K562 (cell line): ENCODE measurements around the gene NOD1. TPM values are rescaled to one million over a fixed set of nuclear protein-coding genes. Genes with fewer than 3 reads are reported as not detected.

Experiments used
- ATAC-seq: fragments of 200-7000 bp; cut with Tn5 transposase; 3 replicates; pipeline ENCODE4 v1.9.1; 2020; ENCODE audit warnings: moderate library complexity
- BruUV-seq: library from RNA; stranded (reverse); fragments of 400-500 nt; replicated peaks from 2 replicates; lab custom pipeline; 2021; lab: Mats Ljungman, UMichigan
- CTCF ChIA-PET: fragments of 300-600 bp; formaldehyde crosslinking; extraction: SDS; loops from one replicate; lab custom pipeline; 2021; ENCODE audit warnings: low intra/inter-chr PET ratio; lab: Yijun Ruan, JAX
- POLR2A ChIA-PET: fragments of 300-600, 350-650 bp; sonication (Branson Sonifier 250); formaldehyde crosslinking; extraction: SDS; loops from one replicate; lab custom pipeline; 2021; ENCODE audit warnings: antibody characterized with exemption, inconsistent platforms; lab: Yijun Ruan, JAX
- DNase-seq, 4 experiments: peaks; one replicate each; pipeline versions ENCODE4 v3.0.0 to v3.0.0-alpha.2; 2011 to 2018; ENCODE audit warnings: low spot score in 3 of 4, mixed read lengths in 3 of 4; ENCODE audit errors: extremely low read depth in 1 of 4
- FAIRE-seq: peaks from 2 replicates; lab custom pipeline; 2011; peaks lifted over from hg19 to GRCh38; lab: Jason Lieb, UNC
- H2AFZ ChIP-seq: 2 replicates; pipeline ENCODE4 v1.6.0; 2011; ENCODE audit warnings: low read depth, low read length, control low read depth, inconsistent platforms
- H3K27ac ChIP-seq: fragments of 200-600 bp; 3 replicates; pipeline ENCODE4 v1.8.0; 2011; ENCODE audit warnings: low read depth, mild to moderate bottlenecking, control low read depth, inconsistent platforms, low read length, moderate library complexity, mixed read lengths; ENCODE audit errors: extremely low read depth
- H3K27me3 ChIP-seq, 2 experiments: fragments of 300-600 bp in 1 of 2; 2 replicates in 1 of 2; 3 replicates in 1 of 2; pipeline versions ENCODE4 v1.6.0 to v1.8.0; 2011; ENCODE audit warnings: inconsistent platforms in 2 of 2, low read length in 2 of 2, mild to moderate bottlenecking in 1 of 2, mixed read lengths in 1 of 2, moderate library complexity in 1 of 2; ENCODE audit not compliant: control insufficient read depth in 2 of 2, insufficient read depth in 2 of 2
- H3K36me3 ChIP-seq: fragments of 300-600 bp; 3 replicates; pipeline ENCODE4 v1.8.0; 2011; ENCODE audit warnings: mild to moderate bottlenecking, low read length, inconsistent platforms; ENCODE audit not compliant: control insufficient read depth, insufficient read depth
- H3K4me1 ChIP-seq, 2 experiments: fragments of 200-600 bp in 1 of 2; replicated peaks in 1 of 2; 2 replicates in 1 of 2; 3 replicates in 1 of 2; pipeline versions ENCODE4 v1.5.1 to v1.8.0; 2011; ENCODE audit warnings: inconsistent platforms in 2 of 2, low read length in 2 of 2, mild to moderate bottlenecking in 1 of 2, mixed read lengths in 1 of 2, moderate library complexity in 1 of 2; ENCODE audit not compliant: control insufficient read depth in 2 of 2, insufficient read depth in 2 of 2
- H3K4me2 ChIP-seq: 2 replicates; pipeline ENCODE4 v1.6.1; 2011; ENCODE audit warnings: low read length, control low read depth, inconsistent platforms, mixed read lengths; ENCODE audit not compliant: insufficient read depth
- H3K4me3 ChIP-seq: fragments of 200-600 bp; sonication (generic), shearing (Covaris generic); 2 replicates; pipeline ENCODE4 v1.5.1; 2016; ENCODE audit warnings: control low read depth, inconsistent platforms
- H3K79me2 ChIP-seq: fragments of 200-600 bp; 3 replicates; pipeline ENCODE4 v1.8.0; 2011; ENCODE audit warnings: low read length, inconsistent platforms; ENCODE audit not compliant: control insufficient read depth, insufficient read depth
- H3K9ac ChIP-seq, 2 experiments: 2 replicates each; pipeline versions ENCODE4 v1.6.0 to v1.6.1; 2011; ENCODE audit warnings: low read depth in 2 of 2, low read length in 2 of 2, control low read depth in 1 of 2, inconsistent platforms in 1 of 2, mild to moderate bottlenecking in 1 of 2, mixed read lengths in 1 of 2; ENCODE audit not compliant: insufficient read depth in 1 of 2
- H3K9me1 ChIP-seq: one replicate; pipeline ENCODE4 v1.6.0; 2011; ENCODE audit warnings: inconsistent platforms, mild to moderate bottlenecking, low read length, moderate library complexity; ENCODE audit not compliant: control insufficient read depth, insufficient read depth
- H3K9me3 ChIP-seq: replicated peaks from 2 replicates; pipeline ENCODE4 v1.5.1; 2011; ENCODE audit warnings: low read depth, low read length, inconsistent platforms; ENCODE audit not compliant: control insufficient read depth, insufficient read depth
- H4K20me1 ChIP-seq: replicated peaks from 2 replicates; pipeline ENCODE4 v1.6.1; 2011; ENCODE audit warnings: low read length, inconsistent platforms, mixed read lengths; ENCODE audit not compliant: control insufficient read depth, insufficient read depth
- PYGO2 ChIP-seq: fragments of 450-650 bp; IDR thresholded peaks from 2 replicates; pipeline ENCODE4 v1.6.1; 2016; ENCODE audit warnings: mild to moderate bottlenecking, missing genetic modification characterization, moderate library complexity, missing compliant biosample characterization
- RBM34 ChIP-seq: fragments of 200-400 bp; formaldehyde crosslinking; IDR thresholded peaks from 2 replicates; pipeline ENCODE4 v1.6.1; 2018; ENCODE audit warnings: low read length, borderline replicate concordance; ENCODE audit not compliant: insufficient read depth
- SREBF2 ChIP-seq: sonication (generic); formaldehyde crosslinking; IDR thresholded peaks from 2 replicates; pipeline ENCODE4 v1.4.0; 2020; ENCODE audit warnings: mild to moderate bottlenecking, missing genetic modification reagents
- in situ Hi-C: fragments of 300-500 bp; cut with MboI; formaldehyde crosslinking; loops from 4 replicates; pipeline ENCODE4 v1.15.0; 2018; ENCODE audit warnings: inconsistent platforms, mixed read lengths
- intact Hi-C: fragments of 100-400 bp; cut with micrococcal nuclease; formaldehyde crosslinking; loops from 2 replicates; pipeline ENCODE4 v1.14.2; 2022
- polyA plus RNA-seq, 8 experiments: library from polyadenylated mRNA; depleted of rRNA in 4 of 8; stranded (reverse) in 5 of 8; unstranded in 3 of 8; fragments of >200 nt; fragmentation: Nextera tagmentation in 2 of 8; fragmentation: Illumina TruSeq in 1 of 8; extraction: Ambion mirVana in 2 of 8; extraction: Trizol in 1 of 8; gene quantifications; 2 replicates each; pipeline versions ENCODE4 v1.2.1 to v1.2.3, GENCODE V29; 2011 to 2014; ENCODE audit warnings: inconsistent platforms in 1 of 8, missing spikeins in 1 of 8
- total RNA-seq, 7 experiments: library from RNA; depleted of rRNA in 6 of 7; stranded (reverse); fragments of >200 nt in 6 of 7; fragmentation: Illumina TruSeq in 2 of 7; extraction: Trizol in 2 of 7; gene quantifications; 2 replicates each; pipeline versions ENCODE4 v1.2.1 to v1.2.3, GENCODE V29; 2011 to 2021; ENCODE audit warnings: low replicate concordance in 1 of 7
- TF ChIP-seq, protein P1 (sequence below): fragments of 450-650 bp; IDR thresholded peaks from 2 replicates; pipeline ENCODE4 v1.6.1; 2016; ENCODE audit warnings: low read depth

Gene NOD1
- total and polyA plus RNA-seq, 9 of the 15 experiments (the other 6 are each of a cell fraction or from before 2014, with no cell fraction given), result 0.34 to 7.1 (median 4.7) TPM

- ATAC-seq, result no peak
Observed at GRCh38 chr7:30493228-30493627, 14.6 kb upstream of the NOD1 start.

More at GRCh38 chr7:30493228-30493627, 14.6 kb upstream of the NOD1 start:
- POLR2A ChIA-PET, result no interaction called here
- no peak overlapping the region for H3K4me2 ChIP-seq
- in situ Hi-C loops (no loop called here), intact Hi-C loops (no loop called here)
- H3K9ac ChIP-seq, result no peak overlapping the region
- H3K9me1 ChIP-seq, result no peaks in the 10 kb centered on the region
- peaks cover 17% of the 10 kb centered on the region for H3K36me3 ChIP-seq
- H4K20me1 ChIP-seq, result no peaks in the 10 kb centered on the region
- no peak overlapping the region for H2AFZ ChIP-seq
- H3K4me3 ChIP-seq, result no peak overlapping the region
- no peaks in the 10 kb centered on the region for H3K4me1 ChIP-seq
- no peaks in the 10 kb centered on the region; the same call in 1 of the 2 replicates for H3K9me3 ChIP-seq
- BruUV-seq, result no TSS peak
- no peak for FAIRE-seq
- DNase-seq, result no peak
- TF ChIP-seq RBM34 (no peak), PYGO2 (tag) (no peak), SREBF2 (CRISPR knock-in tag) (no peak)
- TF ChIP-seq, protein P1, sequence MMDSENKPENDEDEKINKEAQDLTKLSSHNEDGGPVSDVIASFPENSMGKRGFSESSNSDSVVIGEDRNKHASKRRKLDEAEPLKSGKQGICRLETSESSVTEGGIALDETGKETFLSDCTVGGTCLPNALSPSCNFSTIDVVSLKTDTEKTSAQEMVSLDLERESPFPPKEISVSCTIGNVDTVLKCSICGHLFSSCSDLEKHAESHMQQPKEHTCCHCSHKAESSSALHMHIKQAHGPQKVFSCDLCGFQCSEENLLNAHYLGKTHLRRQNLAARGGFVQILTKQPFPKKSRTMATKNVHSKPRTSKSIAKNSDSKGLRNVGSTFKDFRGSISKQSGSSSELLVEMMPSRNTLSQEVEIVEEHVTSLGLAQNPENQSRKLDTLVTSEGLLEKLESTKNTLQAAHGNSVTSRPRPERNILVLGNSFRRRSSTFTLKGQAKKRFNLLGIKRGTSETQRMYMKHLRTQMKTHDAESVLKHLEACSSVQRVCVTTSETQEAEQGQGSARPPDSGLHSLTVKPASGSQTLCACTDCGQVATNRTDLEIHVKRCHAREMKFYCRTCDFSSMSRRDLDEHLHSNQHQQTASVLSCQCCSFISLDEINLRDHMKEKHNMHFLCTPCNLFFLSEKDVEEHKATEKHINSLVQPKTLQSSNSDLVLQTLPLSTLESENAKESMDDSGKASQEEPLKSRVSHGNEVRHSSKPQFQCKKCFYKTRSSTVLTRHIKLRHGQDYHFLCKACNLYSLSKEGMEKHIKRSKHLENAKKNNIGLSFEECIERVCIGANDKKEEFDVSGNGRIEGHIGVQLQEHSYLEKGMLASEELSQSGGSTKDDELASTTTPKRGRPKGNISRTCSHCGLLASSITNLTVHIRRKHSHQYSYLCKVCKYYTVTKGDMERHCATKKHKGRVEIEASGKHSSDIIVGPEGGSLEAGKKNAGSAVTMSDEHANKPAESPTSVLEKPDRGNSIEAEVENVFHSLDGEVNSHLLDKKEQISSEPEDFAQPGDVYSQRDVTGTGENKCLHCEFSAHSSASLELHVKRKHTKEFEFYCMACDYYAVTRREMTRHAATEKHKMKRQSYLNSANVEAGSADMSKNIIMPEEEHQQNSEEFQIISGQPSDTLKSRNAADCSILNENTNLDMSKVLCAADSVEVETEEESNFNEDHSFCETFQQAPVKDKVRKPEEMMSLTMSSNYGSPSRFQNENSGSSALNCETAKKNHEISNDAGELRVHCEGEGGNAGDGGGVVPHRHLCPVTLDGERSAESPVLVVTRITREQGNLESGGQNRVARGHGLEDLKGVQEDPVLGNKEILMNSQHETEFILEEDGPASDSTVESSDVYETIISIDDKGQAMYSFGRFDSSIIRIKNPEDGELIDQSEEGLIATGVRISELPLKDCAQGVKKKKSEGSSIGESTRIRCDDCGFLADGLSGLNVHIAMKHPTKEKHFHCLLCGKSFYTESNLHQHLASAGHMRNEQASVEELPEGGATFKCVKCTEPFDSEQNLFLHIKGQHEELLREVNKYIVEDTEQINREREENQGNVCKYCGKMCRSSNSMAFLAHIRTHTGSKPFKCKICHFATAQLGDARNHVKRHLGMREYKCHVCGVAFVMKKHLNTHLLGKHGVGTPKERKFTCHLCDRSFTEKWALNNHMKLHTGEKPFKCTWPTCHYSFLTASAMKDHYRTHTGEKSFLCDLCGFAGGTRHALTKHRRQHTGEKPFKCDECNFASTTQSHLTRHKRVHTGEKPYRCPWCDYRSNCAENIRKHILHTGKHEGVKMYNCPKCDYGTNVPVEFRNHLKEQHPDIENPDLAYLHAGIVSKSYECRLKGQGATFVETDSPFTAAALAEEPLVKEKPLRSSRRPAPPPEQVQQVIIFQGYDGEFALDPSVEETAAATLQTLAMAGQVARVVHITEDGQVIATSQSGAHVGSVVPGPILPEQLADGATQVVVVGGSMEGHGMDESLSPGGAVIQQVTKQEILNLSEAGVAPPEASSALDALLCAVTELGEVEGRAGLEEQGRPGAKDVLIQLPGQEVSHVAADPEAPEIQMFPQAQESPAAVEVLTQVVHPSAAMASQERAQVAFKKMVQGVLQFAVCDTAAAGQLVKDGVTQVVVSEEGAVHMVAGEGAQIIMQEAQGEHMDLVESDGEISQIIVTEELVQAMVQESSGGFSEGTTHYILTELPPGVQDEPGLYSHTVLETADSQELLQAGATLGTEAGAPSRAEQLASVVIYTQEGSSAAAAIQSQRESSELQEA, result no peak
- CTCF ChIA-PET, result no interaction called here
- no peaks in the 10 kb centered on the region for H3K79me2 ChIP-seq
- no peak overlapping the region for H3K27ac ChIP-seq
- H3K27me3 ChIP-seq, result no peaks in the 10 kb centered on the region
